CD4-positive, alpha-beta T cell treated with Interleukin-6 at 100 ng/mL for 8 hours (primary cell): Measurements from ENCODE around the gene TRAIP.
A peak's percentile ranks its signal among the peaks of the same experiment; 100 is the strongest.
"Not testable (repeated sequence)": the region's sequence is repeated elsewhere in the genome, so short reads cannot be mapped to it uniquely, and the experiment has no call there.

Experiments used
- DNase-seq: peaks from one replicate; pipeline ENCODE4 v3.0.0-alpha.2; 2020; ENCODE audit warnings: mixed read lengths, low spot score

The TRAIP gene, protein sequence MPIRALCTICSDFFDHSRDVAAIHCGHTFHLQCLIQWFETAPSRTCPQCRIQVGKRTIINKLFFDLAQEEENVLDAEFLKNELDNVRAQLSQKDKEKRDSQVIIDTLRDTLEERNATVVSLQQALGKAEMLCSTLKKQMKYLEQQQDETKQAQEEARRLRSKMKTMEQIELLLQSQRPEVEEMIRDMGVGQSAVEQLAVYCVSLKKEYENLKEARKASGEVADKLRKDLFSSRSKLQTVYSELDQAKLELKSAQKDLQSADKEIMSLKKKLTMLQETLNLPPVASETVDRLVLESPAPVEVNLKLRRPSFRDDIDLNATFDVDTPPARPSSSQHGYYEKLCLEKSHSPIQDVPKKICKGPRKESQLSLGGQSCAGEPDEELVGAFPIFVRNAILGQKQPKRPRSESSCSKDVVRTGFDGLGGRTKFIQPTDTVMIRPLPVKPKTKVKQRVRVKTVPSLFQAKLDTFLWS

DNA sequence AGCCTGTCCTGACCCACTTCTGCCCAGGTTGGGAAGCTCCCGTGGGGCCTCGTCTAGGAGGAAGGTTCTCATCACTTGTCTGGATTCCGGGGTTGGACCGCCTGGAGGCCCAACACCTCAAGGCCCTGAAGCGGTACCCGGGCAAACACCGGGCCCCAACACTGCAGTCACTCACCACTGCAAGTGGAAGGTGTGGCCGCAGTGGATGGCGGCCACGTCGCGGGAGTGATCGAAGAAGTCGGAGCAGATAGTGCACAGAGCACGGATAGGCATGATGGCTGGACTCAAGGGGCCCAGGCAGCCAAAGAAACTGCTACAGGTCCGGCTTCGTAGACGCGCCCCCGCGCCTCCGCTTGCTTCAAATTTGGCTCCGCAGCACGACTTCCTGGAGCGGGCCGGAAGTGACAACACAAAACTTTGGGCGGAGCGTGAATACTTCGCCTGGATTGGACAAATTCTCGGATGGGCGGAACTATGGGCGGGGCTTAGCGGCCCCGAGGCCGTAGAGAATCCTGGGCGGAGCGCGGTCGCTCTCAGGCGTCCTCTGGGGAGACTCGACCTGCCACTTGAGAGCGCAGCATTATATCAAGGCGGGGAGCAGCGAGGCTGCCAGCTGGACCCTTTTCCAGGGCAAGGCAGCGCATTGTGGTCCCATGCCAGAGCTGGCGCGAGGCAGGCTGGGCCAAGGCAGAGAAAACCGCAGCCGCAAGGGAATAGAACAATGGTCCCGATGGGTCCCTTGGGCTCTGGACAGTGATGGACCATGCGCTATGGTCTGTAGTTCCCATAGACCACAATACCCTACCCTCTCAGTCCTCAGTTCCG is at the start of gene TRAIP:
TSS of gene TRAIP (minus strand) at position 384 of the 825 bp plus-strand sequence. CDS start at position 273, 111 bp downstream.
- peak; percentile 92 for DNase-seq

GRCh38 chr3:49904448-49904847 is 48.1 kb upstream of the TRAIP start:
- not testable (repeated sequence) for DNase-seq

DNA sequence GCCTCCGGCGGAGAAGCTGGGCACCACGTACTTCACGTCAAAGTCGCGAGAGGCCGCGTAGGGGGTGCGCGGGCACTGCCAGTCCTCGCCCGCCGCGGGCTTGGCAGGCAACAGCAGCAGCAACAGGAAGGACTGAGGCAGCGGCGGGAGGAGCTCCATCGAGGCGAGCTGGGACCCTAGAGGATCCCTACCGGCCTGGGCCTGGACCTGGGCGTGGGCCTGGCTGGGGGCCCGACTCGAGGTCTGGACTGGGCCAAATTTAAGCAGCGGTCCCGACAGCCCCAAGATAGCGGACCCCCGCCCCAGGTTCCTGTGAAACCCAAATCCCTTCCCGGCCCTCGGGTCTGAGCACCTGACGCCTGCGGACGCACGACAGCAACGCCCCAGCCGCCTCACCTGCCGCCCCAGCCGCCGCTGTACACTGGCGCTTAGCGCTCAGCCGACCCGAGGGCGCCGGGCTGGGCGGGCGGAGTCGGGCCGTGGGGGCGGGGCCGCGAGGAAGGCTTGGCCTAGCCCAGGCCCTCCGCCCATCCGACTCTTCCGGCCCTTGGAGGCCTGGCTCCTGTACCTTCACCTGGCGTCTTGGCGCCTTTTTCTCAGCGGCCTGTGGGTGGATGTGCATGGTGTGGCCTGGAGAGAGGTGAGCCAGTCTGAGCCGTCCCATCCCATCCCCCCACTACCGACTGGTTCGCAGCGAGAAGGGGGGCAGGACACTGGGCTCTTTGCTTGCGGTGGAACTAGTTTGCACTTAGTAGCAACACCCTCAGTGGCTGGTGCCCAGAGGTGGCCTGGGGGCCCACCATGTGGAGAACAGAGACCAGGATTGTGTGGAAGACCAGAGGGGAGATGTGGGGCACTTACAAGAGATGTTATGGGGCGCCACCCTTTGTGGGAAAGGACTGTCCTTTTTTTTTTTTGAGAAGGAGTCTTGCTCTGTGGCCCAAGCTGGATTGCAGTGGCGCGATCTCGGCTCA is 47.4 kb upstream of the TRAIP start, which contains the start of gene MST1R:
TSS of gene MST1R (minus strand) at position 423 of the 974 bp plus-strand sequence. CDS start at position 159, 264 bp downstream.
- peak; percentile 79 for DNase-seq

DNA sequence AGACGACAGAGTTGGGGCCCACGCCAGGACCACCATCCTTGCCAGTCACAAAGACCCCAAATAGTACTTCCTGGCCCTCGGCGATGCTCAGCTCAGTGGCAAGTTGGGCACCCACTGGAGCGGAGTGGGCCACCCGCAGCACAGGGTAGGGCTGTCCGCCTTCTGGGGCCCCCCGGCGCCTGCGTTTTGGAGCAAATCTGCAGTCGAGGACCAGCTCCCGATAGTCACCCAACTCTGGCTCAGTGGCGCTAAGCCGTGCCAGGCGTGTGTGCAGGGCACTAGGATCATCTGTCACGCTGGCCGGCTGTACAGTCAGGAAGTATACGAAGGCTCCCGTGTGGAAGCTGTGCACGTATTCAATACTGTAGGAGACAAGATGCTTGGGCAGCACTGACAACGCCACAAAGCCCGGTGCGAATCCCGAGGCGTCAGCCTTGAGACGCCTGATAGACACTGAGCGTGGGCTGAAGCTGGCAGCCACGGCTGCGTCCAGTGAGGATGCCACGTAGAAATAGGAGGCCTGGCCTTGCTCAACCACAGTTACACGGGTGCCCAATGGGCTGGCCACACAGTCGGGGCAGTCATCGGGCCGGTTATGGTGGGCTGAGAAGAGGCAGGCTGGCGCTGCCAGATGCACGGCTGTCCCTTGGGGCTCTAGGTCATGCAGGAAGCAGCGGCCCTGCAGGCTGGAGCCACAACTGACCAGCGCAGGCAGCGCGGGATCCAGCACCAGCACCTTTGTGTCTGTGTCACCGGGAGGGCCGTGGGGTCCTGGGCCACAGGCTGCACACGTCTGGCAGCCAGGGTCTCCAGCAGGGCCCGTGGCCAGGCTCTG is 46.4 kb upstream of the TRAIP start:
- no peak for DNase-seq

GRCh38 chr3:49901366-49902339 is 45.3 kb upstream of the TRAIP start:
- no peak for DNase-seq

DNA sequence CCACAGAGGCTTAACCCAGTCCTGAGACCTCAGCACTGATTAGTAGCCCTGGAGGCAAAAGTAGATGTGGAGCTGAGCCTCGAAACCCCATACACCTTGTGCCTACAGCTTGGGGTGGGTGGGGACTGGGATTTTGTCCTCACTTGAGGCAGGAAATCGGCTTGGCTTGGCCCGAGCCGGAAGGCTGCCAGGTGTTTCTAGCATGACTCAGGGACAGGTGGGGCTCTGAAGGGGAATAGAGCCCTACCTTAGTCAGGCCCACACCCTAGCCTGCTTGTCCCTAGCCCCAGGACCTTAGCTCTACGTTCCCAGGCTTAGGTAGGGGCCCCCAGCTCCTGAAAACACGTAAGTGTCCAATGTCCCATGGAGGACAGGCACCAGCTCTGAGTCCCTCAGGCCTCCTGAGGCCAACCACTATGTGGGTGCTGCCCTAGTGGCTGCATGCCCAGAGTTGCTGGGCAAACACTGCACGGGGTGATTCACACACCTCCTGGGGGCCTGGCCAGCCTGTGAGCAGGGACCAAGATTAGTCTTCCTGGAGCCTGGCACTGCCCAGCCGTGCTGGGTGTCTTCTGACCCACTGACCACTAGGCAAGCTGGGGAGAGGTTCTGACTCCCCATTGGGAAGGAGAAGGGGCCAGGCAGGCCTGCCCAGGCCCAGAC is 44.3 kb upstream of the TRAIP start:
- DNase-seq, result no peak

GRCh38 chr3:49899815-49900214 is 43.5 kb upstream of the TRAIP start:
- no peak for DNase-seq

- DNase-seq, result no peak
Observed at GRCh38 chr3:49898991-49899390, 42.6 kb upstream of the TRAIP start.

- DNase-seq, result no peak
Observed at GRCh38 chr3:49896345-49896744, 40.0 kb upstream of the TRAIP start.

GRCh38 chr3:49895791-49896190 is 39.4 kb upstream of the TRAIP start:
- no peak for DNase-seq

- no peak for DNase-seq
Observed at GRCh38 chr3:49889296-49889695, 32.9 kb upstream of the TRAIP start.

DNA sequence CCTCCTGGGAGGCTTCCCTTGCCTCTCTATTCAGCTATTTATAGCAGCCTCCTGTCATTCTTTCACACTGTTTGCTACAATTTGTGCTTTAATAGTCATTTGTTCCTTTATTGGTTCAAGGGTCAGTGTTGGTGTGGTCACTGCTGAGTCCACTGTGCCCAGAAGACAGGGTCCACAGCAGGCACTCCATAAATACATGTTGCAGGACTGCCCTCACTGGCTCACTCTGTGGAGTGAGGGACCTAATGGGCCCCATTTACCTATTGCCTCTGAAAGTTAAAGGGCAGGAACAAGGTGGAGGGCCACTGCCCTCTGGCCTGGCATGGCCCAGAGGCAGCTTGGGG is 30.5 kb upstream of the TRAIP start:
- no peak for DNase-seq

GRCh38 chr3:49883998-49884397 is 27.6 kb upstream of the TRAIP start:
- DNase-seq, result no peak

GRCh38 chr3:49882166-49882565 is 25.8 kb upstream of the TRAIP start:
- no peak for DNase-seq

- DNase-seq, result no peak
Observed at GRCh38 chr3:49880581-49881315, 24.4 kb upstream of the TRAIP start.

DNA sequence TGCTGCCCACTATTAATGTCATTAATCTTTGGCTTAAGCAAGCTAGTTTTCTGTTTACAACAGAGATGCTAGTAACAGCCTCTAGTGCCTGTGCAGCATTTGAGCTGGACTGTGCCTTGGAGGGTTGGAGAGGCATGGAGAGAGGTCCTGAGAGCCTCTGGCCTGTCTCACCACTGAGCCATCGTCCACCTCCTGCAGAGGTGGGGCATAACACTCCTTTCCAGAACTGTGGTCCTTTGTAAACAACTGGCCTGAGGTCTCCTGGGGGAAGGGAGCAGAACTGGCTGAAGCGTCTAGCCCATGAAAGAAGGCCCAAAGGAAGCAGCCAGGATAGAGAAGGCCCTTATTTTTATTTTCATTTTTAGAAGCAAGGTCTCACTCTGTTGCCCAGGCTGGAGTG is 23.4 kb upstream of the TRAIP start:
- DNase-seq, result no peak

- DNase-seq, result no peak
Observed at GRCh38 chr3:49878686-49879085, 22.3 kb upstream of the TRAIP start.

DNA sequence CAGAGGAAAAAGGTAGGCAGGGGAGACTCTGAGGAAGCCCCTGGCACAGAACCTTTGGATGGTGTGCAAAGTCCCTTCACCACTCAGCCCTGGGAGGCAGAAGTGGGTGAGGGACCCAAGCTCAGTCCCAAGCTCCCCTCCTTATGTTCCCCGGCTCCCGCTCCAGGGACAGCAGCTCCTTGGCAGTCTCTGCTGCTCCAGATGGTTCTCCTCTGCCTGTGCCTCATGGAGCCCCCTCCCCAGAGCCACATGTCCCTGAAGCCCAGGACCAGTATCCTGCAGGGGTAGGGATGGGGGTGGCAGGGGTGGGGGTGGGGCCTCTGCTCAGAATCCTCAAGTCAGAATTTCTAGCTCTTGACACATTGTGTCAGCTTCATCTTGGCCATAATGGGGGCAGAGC is 21.4 kb upstream of the TRAIP start:
- DNase-seq, result no peak
